ENCODE results near the gene POP4. TPM values are rescaled to one million over a fixed set of nuclear protein-coding genes. Genes with fewer than 3 reads are reported as not detected.

Gene POP4
- total RNA-seq, 1 experiment from 2014 or later = 60.3 TPM

DNA sequence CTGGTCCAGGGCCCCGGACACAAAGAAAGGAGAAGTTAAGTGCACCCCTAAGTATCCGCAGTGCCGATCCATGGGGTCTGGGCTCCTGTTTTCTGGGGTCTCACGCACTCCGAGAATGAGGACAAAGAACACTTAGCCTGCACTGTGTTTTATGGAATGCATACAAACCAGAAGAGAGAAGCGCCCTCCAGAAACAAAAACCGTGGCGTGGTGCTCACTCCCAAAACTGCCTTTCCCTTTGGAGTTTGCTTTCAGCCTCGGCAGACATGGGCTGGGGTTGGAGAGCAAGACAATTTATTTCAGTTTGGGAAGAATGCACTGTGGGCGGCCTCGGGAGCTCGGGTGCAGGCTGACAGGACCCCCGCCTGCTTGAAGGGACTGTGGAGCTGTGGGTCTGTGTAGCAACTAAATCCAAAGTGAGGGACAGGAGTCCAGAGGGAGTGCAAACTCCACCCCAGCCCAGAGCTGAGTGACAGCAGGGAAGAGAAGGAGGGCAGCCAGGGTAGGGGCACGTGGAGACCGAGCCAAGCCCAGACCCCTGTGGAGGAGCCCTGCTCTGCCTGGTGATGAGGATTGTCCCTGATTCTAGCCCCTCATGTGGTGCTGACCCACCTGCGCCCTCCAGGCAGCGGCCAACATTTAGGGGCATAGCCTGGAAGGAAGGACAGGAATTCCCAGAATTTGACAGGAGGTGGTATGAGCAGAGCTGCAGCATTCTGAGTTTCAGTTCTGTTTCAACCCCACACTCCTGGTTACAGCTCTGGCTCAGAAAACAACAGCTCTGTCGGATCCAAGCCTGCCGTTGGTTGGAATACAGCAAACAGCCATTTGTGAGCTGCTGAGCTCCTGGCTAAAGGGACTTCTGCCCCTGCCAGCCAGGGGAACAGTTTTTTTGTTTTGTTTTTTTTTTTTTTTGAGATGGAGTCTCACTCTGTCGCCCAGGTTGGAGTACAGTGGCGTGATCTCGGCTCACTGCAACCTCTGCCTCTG lies 37.8 kb upstream of the POP4 start:
- DNase-seq (ENCODE audit: unreplicated experiment) = no peak
- H3K27me3 Mint-ChIP-seq (ENCODE audit: insufficient read depth, unreplicated experiment) = peaks cover 7% of the 10 kb centered on the region
- no TSS peak for BruUV-seq (replicated peaks)
- H3K4me3 Mint-ChIP-seq (ENCODE audit: unreplicated experiment) = no peak overlapping the region
- intact Hi-C loops (cut with micrococcal nuclease) = no loop called here
- no peaks in the 10 kb centered on the region for H3K36me3 Mint-ChIP-seq (ENCODE audit: insufficient read depth, unreplicated experiment)
- no peak overlapping the region for H3K27ac Mint-ChIP-seq (ENCODE audit: low read depth, unreplicated experiment)
- no peaks in the 10 kb centered on the region for H3K4me1 Mint-ChIP-seq (ENCODE audit: insufficient read depth, unreplicated experiment)
- ChIA-PET CTCF (interaction anchor here (0.6 to 0.7 kb wide), 3 partner anchors 29 to 1643 kb away, joined by 3 to 6 read pairs (median 4); no protein-coding TSS in a partner anchor), POLR2A (no interaction called here)
- no peaks in the 10 kb centered on the region for H3K9me3 Mint-ChIP-seq (ENCODE audit: unreplicated experiment)
- TF ChIP-seq CTCF (IDR thresholded peaks at IDR 0.05; ENCODE audit: unreplicated experiment) = no peak

- H3K4me3 Mint-ChIP-seq (ENCODE audit: unreplicated experiment) = no peak overlapping the region
- intact Hi-C loops (cut with micrococcal nuclease) = no loop called here
- H3K27me3 Mint-ChIP-seq (ENCODE audit: insufficient read depth, unreplicated experiment) = peaks cover 17% of the 10 kb centered on the region
- ChIA-PET POLR2A (no interaction called here), CTCF (interaction anchor here (0.6 kb wide), 1 partner anchor 36 kb away, joined by 3 read pairs; no protein-coding TSS in a partner anchor)
- H3K27ac Mint-ChIP-seq (ENCODE audit: low read depth, unreplicated experiment) = no peak overlapping the region
- H3K9me3 Mint-ChIP-seq (ENCODE audit: unreplicated experiment) = no peaks in the 10 kb centered on the region
- DNase-seq (ENCODE audit: unreplicated experiment) = no peak
- no peaks in the 10 kb centered on the region for H3K36me3 Mint-ChIP-seq (ENCODE audit: insufficient read depth, unreplicated experiment)
- TF ChIP-seq CTCF (IDR thresholded peaks at IDR 0.05; ENCODE audit: unreplicated experiment) = no peak
- no TSS peak for BruUV-seq (replicated peaks)
- H3K4me1 Mint-ChIP-seq (ENCODE audit: insufficient read depth, unreplicated experiment) = no peaks in the 10 kb centered on the region
Measured at GRCh38 chr19:29569038-29569911, 36.8 kb upstream of the POP4 start.

GRCh38 chr19:29571181-29571580 lies 34.9 kb upstream of the POP4 start:
- no peak for TF ChIP-seq CTCF (IDR thresholded peaks at IDR 0.05; ENCODE audit: unreplicated experiment)
- Mint-ChIP-seq H3K27me3 (ENCODE audit: insufficient read depth, unreplicated experiment) (peaks cover 31% of the 10 kb centered on the region), H3K36me3 (ENCODE audit: insufficient read depth, unreplicated experiment) (no peaks in the 10 kb centered on the region), H3K4me3 (ENCODE audit: unreplicated experiment) (no peak overlapping the region), H3K9me3 (ENCODE audit: unreplicated experiment) (no peaks in the 10 kb centered on the region), H3K4me1 (ENCODE audit: insufficient read depth, unreplicated experiment) (no peaks in the 10 kb centered on the region), H3K27ac (ENCODE audit: low read depth, unreplicated experiment) (no peak overlapping the region)
- intact Hi-C loops (cut with micrococcal nuclease) = no loop called here
- DNase-seq (ENCODE audit: unreplicated experiment) = no peak
- BruUV-seq (replicated peaks) = no TSS peak
- POLR2A ChIA-PET = no interaction called here
- CTCF ChIA-PET = no interaction called here

DNA sequence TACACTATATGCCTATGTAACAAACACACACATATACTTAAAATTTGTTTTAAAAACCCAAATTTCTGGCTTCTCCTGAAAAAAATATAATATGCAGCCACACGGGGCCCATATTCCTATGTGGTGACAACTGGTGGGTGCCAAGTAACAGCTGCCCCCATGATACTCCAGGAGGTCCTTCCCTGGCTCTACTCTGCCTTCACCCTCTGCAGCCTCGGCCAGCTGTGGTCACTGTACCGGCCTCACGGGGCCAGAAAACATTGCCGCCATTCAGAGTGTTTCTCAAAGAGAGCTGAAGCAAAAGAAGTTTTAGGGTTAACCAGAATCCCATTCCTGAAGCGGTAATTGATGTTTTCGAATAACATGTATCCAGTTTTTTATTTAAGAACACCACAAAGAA lies 32.6 kb upstream of the POP4 start:
- ChIA-PET CTCF (no interaction called here), POLR2A (no interaction called here)
- no peak overlapping the region for H3K27ac Mint-ChIP-seq (ENCODE audit: low read depth, unreplicated experiment)
- intact Hi-C loops (cut with micrococcal nuclease) = no loop called here
- no peak overlapping the region for H3K4me3 Mint-ChIP-seq (ENCODE audit: unreplicated experiment)
- H3K27me3 Mint-ChIP-seq (ENCODE audit: insufficient read depth, unreplicated experiment) = peaks cover 31% of the 10 kb centered on the region
- no TSS peak for BruUV-seq (replicated peaks)
- no peaks in the 10 kb centered on the region for H3K36me3 Mint-ChIP-seq (ENCODE audit: insufficient read depth, unreplicated experiment)
- no peak for DNase-seq (ENCODE audit: unreplicated experiment)
- no peaks in the 10 kb centered on the region for H3K9me3 Mint-ChIP-seq (ENCODE audit: unreplicated experiment)
- no peak for TF ChIP-seq CTCF (IDR thresholded peaks at IDR 0.05; ENCODE audit: unreplicated experiment)
- no peaks in the 10 kb centered on the region for H3K4me1 Mint-ChIP-seq (ENCODE audit: insufficient read depth, unreplicated experiment)
